GM12892 (cell line): ENCODE measurements around the gene SLC7A11.

Experiments
- POLR2AphosphoS5 ChIP-seq: IDR thresholded peaks from 2 replicates; pipeline ENCODE4 v1.6.1; 2011; ENCODE audit warnings: low read depth, low read length, control low read depth
- TAF1 ChIP-seq: IDR thresholded peaks from 2 replicates; pipeline ENCODE4 v1.6.1; 2011; ENCODE audit warnings: low read depth, mild to moderate bottlenecking, control low read depth, low read length, borderline replicate concordance

- TF ChIP-seq POLR2AphosphoS5 (no peak), TAF1 (no peak)
Observed at GRCh38 chr4:138181287-138181686, 60.9 kb downstream of the SLC7A11 start.
